Measurements from ENCODE around the gene AGBL4.
"Not testable (repeated sequence)": the region's sequence is repeated elsewhere in the genome, so short reads cannot be mapped to it uniquely, and the experiment has no call there.

DNA sequence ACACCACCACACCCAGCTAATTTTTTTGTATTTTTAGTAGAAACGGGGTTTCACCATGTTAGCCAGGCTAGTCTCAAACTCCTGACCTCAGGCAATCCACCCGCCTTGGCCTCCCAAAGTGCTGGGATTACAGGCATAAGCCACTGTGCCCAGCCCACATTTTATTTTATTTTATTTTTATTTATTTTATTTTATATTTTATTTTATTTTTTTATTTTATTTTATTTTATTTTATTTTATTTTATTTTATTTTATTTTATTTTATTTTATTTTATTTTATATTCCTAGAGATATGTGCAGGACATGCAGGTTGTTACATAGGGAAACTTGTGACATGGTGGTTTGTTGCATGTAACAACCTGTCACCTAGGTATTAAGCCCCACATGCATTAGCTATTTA lies 721.4 kb downstream of the AGBL4 start:
- TF ChIP-seq, protein P1, sequence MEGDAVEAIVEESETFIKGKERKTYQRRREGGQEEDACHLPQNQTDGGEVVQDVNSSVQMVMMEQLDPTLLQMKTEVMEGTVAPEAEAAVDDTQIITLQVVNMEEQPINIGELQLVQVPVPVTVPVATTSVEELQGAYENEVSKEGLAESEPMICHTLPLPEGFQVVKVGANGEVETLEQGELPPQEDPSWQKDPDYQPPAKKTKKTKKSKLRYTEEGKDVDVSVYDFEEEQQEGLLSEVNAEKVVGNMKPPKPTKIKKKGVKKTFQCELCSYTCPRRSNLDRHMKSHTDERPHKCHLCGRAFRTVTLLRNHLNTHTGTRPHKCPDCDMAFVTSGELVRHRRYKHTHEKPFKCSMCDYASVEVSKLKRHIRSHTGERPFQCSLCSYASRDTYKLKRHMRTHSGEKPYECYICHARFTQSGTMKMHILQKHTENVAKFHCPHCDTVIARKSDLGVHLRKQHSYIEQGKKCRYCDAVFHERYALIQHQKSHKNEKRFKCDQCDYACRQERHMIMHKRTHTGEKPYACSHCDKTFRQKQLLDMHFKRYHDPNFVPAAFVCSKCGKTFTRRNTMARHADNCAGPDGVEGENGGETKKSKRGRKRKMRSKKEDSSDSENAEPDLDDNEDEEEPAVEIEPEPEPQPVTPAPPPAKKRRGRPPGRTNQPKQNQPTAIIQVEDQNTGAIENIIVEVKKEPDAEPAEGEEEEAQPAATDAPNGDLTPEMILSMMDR (optimal IDR thresholded peaks at IDR 0.05 in 1 of 3, IDR thresholded peaks at IDR 0.05 in 1 of 3, conservative IDR thresholded peaks at IDR 0.05 in 1 of 3; ENCODE audit: extremely low read depth in 1 of 3, insufficient read depth in 2 of 3, low read length in 3 of 3), result not testable (repeated sequence)
- not testable (repeated sequence) for TF ChIP-seq EZH2 (IDR thresholded peaks at IDR 0.05; ENCODE audit: low read length)

Data from keratinocyte (primary cell).